Stimulated activated CD4-positive, alpha-beta T cell treated with anti-CD3 and anti-CD28 coated beads, Interleukin-2, amount 100 ng/mL, for 24 hours (primary cell): Measurements from ENCODE around the gene SORBS2.
"Not testable (repeated sequence)": the region's sequence is repeated elsewhere in the genome, so short reads cannot be mapped to it uniquely, and the experiment has no call there.

Experiments
- DNase-seq, 2 donors: peaks; one replicate each; pipeline ENCODE4 v3.0.0-alpha.2; 2020

The SORBS2 gene

GRCh38 chr4:185735866-185736400, 76.1 kb downstream of the SORBS2 start:
- no peak for DNase-seq

- DNase-seq = no peak
Measured at GRCh38 chr4:185734930-185735329, 77.1 kb downstream of the SORBS2 start.

- DNase-seq = no peak
Measured at GRCh38 chr4:185734214-185734613, 77.8 kb downstream of the SORBS2 start.

- DNase-seq = no peak
Measured at GRCh38 chr4:185730849-185731608, 81.0 kb downstream of the SORBS2 start.

- no peak for DNase-seq
Measured at GRCh38 chr4:185730387-185730786, 81.6 kb downstream of the SORBS2 start.

- DNase-seq = no peak
Measured at GRCh38 chr4:185729391-185729804, 82.6 kb downstream of the SORBS2 start.

- DNase-seq = no peak
Measured at GRCh38 chr4:185728893-185729292, 83.1 kb downstream of the SORBS2 start.

- no peak for DNase-seq
Measured at GRCh38 chr4:185726931-185727330, 85.1 kb downstream of the SORBS2 start.

GRCh38 chr4:185723631-185724260, 88.2 kb downstream of the SORBS2 start:
- DNase-seq = no peak

GRCh38 chr4:185722029-185722316, 90.0 kb downstream of the SORBS2 start:
- DNase-seq = no peak

GRCh38 chr4:185721190-185722028, 90.6 kb downstream of the SORBS2 start:
- no peak for DNase-seq

GRCh38 chr4:185719500-185719858, 92.5 kb downstream of the SORBS2 start:
- DNase-seq = no peak

- no peak for DNase-seq
Measured at GRCh38 chr4:185718578-185719499, 93.2 kb downstream of the SORBS2 start.

- DNase-seq = no peak
Measured at GRCh38 chr4:185717377-185717741, 94.6 kb downstream of the SORBS2 start.

GRCh38 chr4:185716577-185717376, 95.2 kb downstream of the SORBS2 start:
- no peak for DNase-seq

- DNase-seq = no peak
Measured at GRCh38 chr4:185716141-185716551, 95.8 kb downstream of the SORBS2 start.

- not testable (repeated sequence) for DNase-seq
Measured at GRCh38 chr4:185714524-185714923, 97.5 kb downstream of the SORBS2 start.

- no peak for DNase-seq
Measured at GRCh38 chr4:185713731-185714130, 98.3 kb downstream of the SORBS2 start.

GRCh38 chr4:185713272-185713671, 98.7 kb downstream of the SORBS2 start:
- no peak for DNase-seq

GRCh38 chr4:185712350-185713024, 99.5 kb downstream of the SORBS2 start:
- no peak for DNase-seq

- DNase-seq = no peak
Measured at GRCh38 chr4:185711726-185712125, 100.3 kb downstream of the SORBS2 start.
